VCaP (cell line): ENCODE measurements around the gene PGM2.
"Not testable (repeated sequence)": the region's sequence is repeated elsewhere in the genome, so short reads cannot be mapped to it uniquely, and the experiment has no call there.

Experiments used
- H3K27ac ChIP-seq: fragments of 450-650 bp; 2 replicates; pipeline ENCODE4 v1.5.1; 2017
- CTCF ChIP-seq: fragments of 450-650 bp; conservative IDR thresholded peaks from 2 replicates; pipeline ENCODE4 v1.5.1; 2017; ENCODE audit warnings: mild to moderate bottlenecking, moderate library complexity

PGM2 gene

GRCh38 chr4:37818752-37819151 lies 7.7 kb upstream of the PGM2 start:
- no peak overlapping the region for H3K27ac ChIP-seq
- TF ChIP-seq CTCF = no peak

DNA sequence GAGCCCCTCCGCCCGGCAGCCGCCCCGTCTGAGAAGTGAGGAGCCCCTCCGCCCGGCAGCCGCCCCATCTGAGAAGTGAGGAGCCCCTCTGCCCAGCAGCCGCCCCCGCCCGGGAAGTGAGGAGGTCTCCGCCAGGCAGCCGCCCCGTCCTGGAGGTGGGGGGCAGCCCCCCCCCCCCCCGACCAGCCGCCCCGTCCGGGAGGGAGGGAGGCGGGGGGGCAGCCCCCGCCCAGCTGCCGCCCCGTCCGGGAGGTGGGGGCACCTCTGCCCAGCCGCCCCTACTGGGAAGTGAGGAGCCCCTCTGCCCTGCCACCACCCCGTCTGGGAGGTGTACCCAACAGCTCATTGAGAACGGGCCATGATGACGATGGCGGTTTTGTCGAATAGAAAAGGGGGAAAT lies 6.0 kb upstream of the PGM2 start:
- not testable (repeated sequence) for H3K27ac ChIP-seq

DNA sequence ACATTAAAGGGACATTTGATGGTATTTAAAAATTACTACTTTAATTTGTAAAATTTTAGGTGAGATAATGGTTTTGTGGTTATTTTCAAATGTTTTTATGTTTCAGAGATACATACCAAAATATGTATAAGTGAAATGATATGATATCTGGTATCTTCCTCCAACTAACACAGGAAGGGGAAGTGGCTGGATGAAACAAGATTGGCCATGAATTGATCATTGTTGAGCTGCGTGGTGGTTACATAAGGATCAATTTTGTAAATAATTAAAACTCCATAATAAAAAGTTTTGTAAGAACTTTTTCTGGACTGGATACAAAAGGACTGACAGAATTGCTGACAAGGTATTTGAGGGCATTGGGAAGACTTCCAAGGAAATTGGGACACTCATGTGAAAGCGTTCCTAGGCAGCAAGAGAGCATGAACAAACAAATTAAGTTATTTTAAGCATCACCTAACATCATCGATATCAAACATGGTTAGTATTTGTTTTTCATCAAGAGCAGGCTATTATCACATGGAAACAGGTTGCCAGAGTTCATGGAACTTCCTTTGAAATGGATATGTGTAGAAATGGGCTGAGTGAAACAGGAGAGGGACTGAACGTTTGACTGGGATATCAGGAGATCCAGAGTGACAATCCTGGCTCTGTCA lies 4.4 kb upstream of the PGM2 start:
- no peak for TF ChIP-seq CTCF

GRCh38 chr4:37825501-37825900 lies 985 bp upstream of the PGM2 start:
- peak overlapping the region; percentile 80 for H3K27ac ChIP-seq
- TF ChIP-seq CTCF = peak; percentile 38

More for the DNA sequence above, 4.4 kb upstream of the PGM2 start:
- peak overlapping the region; percentile 37 for H3K27ac ChIP-seq

DNA sequence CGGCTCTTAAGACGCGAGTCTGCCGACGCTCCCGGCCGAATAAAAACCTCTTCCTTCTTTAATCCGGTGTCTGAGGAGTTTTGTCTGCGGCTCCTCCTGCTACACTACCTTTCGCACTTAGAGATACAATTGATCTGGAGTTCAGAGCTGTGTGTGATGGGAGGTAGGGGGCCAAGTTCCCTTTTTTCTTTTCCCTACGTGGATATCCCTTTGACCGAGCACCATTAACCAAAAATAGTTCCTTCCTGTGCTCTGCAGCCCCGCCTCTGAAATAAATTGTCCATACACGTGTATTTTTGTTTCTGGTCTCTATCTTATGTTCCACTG lies 555 bp upstream of the PGM2 start:
- H3K27ac ChIP-seq = peak overlapping the region; percentile 80
- no peak for TF ChIP-seq CTCF

DNA sequence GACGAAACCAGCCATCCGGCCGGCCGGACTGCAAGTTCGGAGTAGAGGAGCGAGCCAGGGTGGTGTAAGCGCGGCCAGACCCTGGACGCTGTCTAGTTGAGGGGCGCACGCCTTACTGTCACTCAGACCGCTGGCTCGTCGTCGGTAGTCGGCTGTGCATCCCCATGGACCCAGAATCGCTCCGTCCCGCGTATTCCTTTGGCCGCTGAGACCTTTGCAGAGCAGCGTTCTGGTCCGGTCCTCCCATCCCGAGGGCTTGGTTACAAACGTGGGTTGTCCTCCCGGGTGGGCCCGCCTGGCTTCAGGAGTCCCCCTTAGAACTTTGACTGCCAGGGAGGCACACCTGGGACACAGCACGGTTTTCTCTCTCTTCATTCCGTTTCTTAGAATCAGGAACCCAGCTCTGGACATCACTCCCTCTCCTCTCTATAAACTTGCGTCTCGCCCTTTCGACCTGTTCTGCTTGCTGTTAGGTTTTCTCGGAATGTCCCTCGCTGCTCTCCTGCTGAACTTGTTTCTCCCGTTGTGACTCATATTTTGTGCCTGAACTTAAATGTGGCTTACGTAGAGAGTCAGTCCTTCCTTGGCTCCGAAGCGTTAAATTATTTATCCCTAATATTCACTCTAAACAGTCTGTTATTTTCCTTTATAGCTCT lies 672 bp downstream of the PGM2 start:
- TF ChIP-seq CTCF = no peak
- peak overlapping the region; percentile 80 for H3K27ac ChIP-seq

DNA sequence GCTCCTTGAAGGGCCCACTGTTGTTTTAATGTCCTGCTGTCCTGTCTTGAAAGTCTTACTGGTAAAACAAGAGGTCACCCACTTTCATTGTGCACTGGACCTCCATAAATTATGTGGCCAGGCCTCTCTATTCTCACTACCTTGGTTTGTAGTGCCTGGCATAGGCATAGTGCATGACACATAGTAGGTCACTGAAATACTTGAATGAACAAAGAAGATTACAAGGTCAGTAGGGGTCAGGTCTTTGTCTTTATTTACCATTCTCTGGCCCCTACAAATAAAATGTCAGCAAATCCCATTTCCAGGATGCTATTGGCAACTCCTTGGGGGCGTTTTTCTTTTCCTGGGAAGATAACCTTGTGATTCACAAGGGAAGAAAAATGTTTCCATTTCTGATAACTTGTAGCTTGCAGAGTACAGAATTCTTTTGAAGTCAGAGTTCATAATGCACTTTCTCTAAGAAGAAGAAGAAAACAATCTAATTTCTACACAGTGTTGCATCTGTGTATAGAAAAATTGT lies 1.4 kb downstream of the PGM2 start:
- TF ChIP-seq CTCF = no peak
- peak overlapping the region; percentile 80 for H3K27ac ChIP-seq

GRCh38 chr4:37828843-37829242 lies 2.4 kb downstream of the PGM2 start:
- H3K27ac ChIP-seq = peak overlapping the region; percentile 7; the same call in 1 of the 2 replicates
- no peak for TF ChIP-seq CTCF
